ENCODE measurements around the gene TPRKB.

DNA sequence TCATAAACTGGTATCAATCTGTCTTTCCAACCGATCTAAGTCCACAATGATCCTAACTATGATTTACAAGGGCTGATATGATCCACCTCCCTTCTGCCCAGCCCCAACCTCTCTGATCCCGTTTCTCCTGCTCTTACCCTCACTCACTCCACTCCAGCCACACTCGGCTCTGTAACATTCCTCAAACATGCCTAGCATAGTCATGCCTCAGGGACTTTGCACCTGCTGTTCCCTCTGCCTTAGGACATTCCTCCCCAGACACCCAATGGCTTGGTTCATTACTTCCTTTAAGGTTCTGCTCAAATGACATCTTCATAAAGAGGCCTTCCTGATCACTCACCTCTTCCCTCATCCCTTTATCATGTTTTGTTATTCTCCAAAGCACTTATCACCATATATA lies 33.6 kb upstream of the TPRKB start:
- TF ChIP-seq, protein P1, sequence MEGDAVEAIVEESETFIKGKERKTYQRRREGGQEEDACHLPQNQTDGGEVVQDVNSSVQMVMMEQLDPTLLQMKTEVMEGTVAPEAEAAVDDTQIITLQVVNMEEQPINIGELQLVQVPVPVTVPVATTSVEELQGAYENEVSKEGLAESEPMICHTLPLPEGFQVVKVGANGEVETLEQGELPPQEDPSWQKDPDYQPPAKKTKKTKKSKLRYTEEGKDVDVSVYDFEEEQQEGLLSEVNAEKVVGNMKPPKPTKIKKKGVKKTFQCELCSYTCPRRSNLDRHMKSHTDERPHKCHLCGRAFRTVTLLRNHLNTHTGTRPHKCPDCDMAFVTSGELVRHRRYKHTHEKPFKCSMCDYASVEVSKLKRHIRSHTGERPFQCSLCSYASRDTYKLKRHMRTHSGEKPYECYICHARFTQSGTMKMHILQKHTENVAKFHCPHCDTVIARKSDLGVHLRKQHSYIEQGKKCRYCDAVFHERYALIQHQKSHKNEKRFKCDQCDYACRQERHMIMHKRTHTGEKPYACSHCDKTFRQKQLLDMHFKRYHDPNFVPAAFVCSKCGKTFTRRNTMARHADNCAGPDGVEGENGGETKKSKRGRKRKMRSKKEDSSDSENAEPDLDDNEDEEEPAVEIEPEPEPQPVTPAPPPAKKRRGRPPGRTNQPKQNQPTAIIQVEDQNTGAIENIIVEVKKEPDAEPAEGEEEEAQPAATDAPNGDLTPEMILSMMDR (optimal IDR thresholded peaks at IDR 0.05 in 1 of 3, IDR thresholded peaks at IDR 0.05 in 1 of 3, conservative IDR thresholded peaks at IDR 0.05 in 1 of 3; ENCODE audit: extremely low read depth in 1 of 3, insufficient read depth in 2 of 3, low read length in 3 of 3), result no peak
- TF ChIP-seq EZH2 (IDR thresholded peaks at IDR 0.05; ENCODE audit: low read length), result no peak
